ENCODE data around the gene PLA2G2C.

PLA2G2C gene

DNA sequence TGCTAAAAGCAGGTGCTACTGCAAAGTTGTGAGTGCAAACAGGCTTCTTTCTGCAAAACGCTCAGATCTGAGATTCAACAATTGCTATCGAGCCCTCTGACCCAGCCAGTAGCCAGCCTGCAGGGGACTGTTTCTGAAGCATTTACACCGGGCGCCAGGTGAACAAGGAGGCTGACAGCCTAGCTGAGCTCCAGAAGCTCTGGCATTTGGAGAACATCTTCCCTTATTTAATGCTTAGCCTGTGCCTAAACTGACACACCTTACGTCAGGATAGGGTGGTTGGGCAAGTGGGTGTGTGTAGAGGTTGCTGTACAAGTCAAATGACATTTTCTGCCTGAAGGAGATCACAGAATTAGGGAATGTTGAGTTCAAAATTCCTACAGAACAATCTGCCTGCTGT lies 15.8 kb upstream of the PLA2G2C start:
- no peak for DNase-seq

- DNase-seq = no peak
Measured at GRCh38 chr1:20200966-20201365, 14.6 kb upstream of the PLA2G2C start.

- DNase-seq = no peak
Measured at GRCh38 chr1:20199840-20200239, 13.5 kb upstream of the PLA2G2C start.

- no peak for DNase-seq
Measured at GRCh38 chr1:20199403-20199802, 13.1 kb upstream of the PLA2G2C start.

GRCh38 chr1:20198918-20199317 lies 12.6 kb upstream of the PLA2G2C start:
- no peak for DNase-seq

- no peak for DNase-seq
Measured at GRCh38 chr1:20198296-20198695, 12.0 kb upstream of the PLA2G2C start.

DNA sequence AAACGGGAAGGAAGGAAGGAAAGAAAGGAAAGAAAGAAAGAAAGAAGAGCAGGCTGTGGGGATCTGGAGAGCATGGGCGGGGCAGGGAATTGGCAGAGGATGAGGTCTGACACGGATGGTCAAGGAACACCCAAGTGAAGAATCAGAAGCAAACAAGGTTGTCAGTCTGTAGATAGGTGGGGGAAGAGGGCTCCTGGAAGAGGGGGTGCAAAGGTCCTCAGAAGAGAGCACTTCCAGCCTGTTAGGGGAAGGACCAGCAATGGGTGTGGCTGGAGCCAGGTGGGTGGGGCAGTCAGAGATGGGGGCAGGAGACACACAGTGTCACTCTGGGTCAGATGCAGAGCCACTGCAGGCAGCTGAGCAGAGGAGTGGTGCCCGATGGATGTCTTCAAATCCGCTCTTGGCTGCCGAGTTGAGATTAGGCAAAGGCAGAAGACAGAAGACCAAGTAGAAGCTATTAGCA lies 11.0 kb upstream of the PLA2G2C start:
- DNase-seq = no peak

DNA sequence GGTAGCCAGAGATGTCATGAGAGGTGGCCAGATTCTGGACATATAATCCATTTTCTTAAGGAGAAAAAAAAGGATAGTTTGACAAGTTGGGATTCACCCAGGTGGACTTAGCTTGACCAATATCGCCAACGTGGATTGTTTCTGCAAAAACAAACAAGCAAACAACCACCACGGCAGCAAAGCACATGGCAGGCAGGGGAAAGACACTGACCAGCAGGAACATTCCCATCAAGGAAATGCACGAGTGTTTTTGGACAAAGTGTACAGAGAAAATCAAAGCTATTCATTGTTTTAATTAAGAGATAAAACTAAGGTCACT lies 9.1 kb upstream of the PLA2G2C start:
- DNase-seq = no peak

- DNase-seq = peak; percentile 73
Measured at GRCh38 chr1:20194757-20195461, 8.6 kb upstream of the PLA2G2C start.

DNA sequence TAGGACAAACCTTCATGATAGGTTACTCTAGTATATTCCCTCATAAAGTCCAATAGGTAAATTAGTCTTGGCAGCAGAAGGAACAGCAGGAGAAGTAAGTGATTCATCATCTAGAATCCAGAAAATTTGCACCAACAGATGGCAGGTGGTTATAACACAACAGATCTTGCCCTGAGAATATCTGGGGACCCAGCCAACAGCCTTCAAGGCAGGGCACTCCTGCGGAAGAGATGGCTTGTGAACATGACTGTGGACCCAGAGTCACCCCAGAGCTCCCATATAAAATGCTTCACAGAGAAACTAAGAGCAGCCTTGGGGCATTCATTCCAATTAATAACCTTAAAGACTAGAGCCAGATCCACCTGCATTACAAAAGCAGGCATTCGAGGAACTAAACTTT lies 7.9 kb upstream of the PLA2G2C start:
- DNase-seq = no peak

- DNase-seq = no peak
Measured at GRCh38 chr1:20192871-20193411, 6.6 kb upstream of the PLA2G2C start.

DNA sequence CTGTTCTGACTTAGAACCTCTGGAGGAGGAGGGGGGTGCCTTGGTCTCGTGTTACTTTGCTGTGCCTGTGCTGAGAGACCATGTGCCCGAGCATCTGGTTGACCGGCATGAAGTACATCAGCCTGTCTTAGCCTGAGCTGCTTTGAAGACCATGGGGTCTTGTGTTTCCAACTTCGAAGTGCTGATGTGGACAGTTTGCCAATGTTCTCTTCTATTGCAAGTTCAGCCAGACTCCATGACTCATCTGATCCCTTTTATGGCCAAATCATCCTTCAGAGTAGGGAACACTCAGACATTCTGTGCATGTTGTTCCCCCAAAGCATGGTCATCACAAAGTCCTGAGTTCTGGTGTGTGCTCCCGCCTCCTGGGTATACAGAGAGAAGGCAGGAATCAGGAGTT lies 6.0 kb upstream of the PLA2G2C start:
- peak; percentile 33 for DNase-seq

- DNase-seq = peak; percentile 43
Measured at GRCh38 chr1:20191266-20191825, 5.0 kb upstream of the PLA2G2C start.

GRCh38 chr1:20190256-20191160 lies 4.2 kb upstream of the PLA2G2C start:
- no peak for DNase-seq

GRCh38 chr1:20189664-20190063 lies 3.3 kb upstream of the PLA2G2C start:
- no peak for DNase-seq

- DNase-seq = peak; percentile 57
Measured at GRCh38 chr1:20188455-20188817, 2.1 kb upstream of the PLA2G2C start.

- DNase-seq = peak; percentile 19
Measured at GRCh38 chr1:20187813-20188454, 1.6 kb upstream of the PLA2G2C start.

DNA sequence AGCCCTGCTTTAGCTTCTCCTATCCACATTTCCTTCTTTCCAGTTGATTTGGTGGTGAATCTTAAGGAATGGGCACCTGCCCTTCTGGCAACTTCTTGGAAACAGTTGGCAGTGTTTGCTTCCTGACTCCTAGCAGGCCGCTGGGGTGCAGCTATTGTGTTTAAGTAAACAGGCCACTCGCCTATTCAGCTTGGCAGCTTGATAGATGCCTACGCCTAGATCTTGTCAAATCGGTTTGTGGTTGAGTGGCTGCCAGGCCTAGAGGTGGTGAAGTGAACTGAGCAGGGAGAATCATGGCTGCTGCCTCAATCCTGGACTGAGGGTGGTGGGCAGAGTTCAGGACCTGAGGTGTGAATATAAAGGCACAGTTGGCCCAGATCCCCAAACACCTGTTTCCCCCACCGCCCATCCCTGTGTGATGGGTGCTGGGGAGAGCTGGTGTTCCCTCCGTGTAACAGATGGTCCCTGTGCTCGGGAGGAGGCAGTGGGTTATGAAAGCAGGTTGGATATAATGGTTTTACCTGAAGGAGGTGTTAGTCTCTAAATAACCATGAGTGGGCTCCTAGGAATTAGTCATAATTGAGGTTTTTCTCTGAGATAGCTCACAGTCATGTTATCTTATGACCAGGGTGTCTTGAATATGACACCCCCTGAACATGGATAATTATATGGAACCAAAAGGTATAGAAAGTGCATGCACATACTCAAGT lies 940 bp upstream of the PLA2G2C start:
- DNase-seq = no peak

DNA sequence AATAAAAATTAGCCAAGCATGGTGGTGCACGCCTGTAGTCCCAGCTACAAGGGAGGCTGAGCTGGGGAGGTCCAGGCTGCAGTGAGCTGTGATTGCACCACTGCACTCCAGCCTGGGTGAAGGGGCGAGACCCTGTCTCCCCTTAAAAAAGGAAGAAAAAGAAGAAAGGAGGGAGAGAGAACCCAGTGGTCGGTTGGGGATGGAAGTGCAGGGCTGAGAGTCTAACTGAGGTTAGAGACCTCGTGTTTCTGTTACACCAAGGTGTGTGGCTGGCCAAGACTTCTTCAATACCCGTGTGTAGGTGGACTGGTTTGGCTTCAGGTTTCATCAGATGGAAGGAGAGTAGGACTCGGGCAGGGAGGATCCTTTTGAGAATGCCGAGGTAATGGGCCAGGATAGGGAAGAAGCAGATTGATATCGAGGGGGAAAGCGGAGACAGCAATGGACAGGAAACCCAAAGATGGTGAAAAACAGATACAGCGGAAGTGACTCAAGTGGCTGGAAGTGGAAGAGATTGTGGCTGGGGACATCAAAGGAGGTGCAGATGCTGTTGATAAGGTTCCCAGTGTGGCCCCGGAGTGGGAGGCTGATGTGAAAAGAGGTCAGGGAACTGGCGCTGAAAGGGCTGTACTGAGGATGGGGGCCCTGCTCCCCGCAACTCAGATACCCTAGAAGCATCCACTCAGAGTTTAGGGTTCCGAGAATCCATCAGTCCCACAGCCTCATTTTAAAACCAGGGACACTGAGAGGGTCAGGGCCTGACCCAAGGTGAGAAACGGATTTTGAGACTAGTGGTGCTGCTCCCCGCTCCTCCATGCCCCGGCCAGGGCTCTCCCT lies 1.1 kb downstream of the PLA2G2C start:
- peak; percentile 60 for DNase-seq

DNA sequence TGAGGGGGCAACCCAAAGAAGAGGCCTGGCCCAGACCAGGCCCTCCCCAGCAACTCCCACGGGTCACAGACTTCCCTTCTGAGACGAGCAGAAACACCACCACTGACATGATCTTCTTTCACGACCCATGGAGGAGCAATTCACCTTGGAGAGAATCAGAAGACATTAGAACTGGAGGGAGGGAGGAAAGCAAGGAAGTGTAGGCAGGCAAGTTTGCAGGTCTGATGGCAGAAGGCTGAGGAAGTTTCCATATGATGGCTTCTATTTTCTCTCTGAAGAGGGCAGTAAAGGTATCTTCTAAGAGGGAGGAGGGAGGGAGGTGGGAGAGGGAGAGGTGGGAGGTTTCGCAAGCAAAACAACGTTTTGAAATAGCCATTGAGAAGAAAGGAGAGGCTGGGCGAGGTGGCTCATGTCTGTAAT lies 1.8 kb downstream of the PLA2G2C start:
- DNase-seq = peak; percentile 61

DNA sequence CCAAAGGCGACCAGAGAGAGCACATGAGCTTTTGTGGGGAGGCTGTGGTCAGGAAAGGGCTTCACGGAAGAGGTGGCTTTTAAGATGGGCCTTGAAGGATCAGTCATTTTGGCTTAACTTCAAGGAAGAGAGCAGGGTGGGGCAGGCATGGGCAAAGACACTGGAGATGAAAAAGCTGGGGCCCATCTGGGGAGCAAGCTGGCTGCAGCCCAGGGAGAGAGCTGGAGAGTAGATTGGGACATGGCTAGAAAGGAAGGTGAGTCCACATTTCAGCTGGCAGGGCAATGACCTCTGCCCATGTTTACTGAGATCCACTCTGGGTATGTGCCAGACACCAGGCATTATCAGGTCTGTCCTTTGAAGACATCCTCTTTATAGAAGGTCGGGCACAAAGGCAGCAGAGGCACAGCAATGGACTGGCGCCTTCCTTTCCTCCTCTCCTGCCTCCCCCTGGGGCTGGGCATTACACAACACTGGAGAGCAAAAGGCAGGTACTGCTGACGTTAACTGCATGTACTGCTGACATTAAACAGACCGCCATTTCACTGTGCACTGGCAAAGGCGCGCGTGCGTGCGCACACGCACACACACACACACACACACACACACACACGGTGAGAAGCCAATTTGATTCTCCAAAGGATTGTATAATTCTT lies 2.6 kb downstream of the PLA2G2C start:
- DNase-seq = no peak
